OCI-LY3 (cell line): ENCODE data around the gene PLCH2.

Source experiments
- H2AFZ ChIP-seq: fragments of 200-600, 300-600 bp; shearing (Covaris generic); 2 replicates; pipeline ENCODE4 v1.6.0; 2014; ENCODE audit warnings: antibody characterized with exemption, low read depth, low read length
- H3K27ac ChIP-seq: fragments of 200-600, 300-600 bp; sonication (generic); 2 replicates; pipeline ENCODE4 v1.5.1; 2014; ENCODE audit warnings: mild to moderate bottlenecking, low read length, moderate library complexity, mixed read lengths
- H3K27me3 ChIP-seq: fragments of 200-600, 300-600 bp; sonication (generic); 2 replicates; pipeline ENCODE4 v1.6.1; 2014; ENCODE audit warnings: low read depth, low read length, mixed read lengths
- H3K36me3 ChIP-seq: fragments of 200-600, 300-600 bp; sonication (generic); replicated peaks from 2 replicates; pipeline ENCODE3; 2014; ENCODE audit warnings: low read depth, low read length, mixed read lengths
- H3K4me1 ChIP-seq: fragments of 300-600, 200-600 bp; sonication (generic); 2 replicates; pipeline ENCODE4 v1.6.1; 2014; ENCODE audit warnings: low read length, mixed read lengths
- H3K4me2 ChIP-seq: fragments of 200-600, 300-600 bp; sonication (generic); 2 replicates; pipeline ENCODE4 v1.6.1; 2014; ENCODE audit warnings: low read length, mixed read lengths
- H3K4me3 ChIP-seq: fragments of 300-600, 200-600 bp; sonication (generic); 2 replicates; pipeline ENCODE4 v1.5.1; 2014; ENCODE audit warnings: antibody characterized with exemption, mild to moderate bottlenecking, low read length, moderate library complexity
- H3K79me2 ChIP-seq: fragments of 300-600, 200-600 bp; shearing (Covaris generic); 2 replicates; pipeline ENCODE4 v1.6.1; 2014; ENCODE audit warnings: mild to moderate bottlenecking, low read length, mixed read lengths
- H3K9ac ChIP-seq: fragments of 300-600, 200-600 bp; shearing (Covaris generic); 2 replicates; pipeline ENCODE4 v1.6.0; 2014; ENCODE audit warnings: mild to moderate bottlenecking, low read length, moderate library complexity
- H3K9me3 ChIP-seq: fragments of 200-600, 300-600 bp; shearing (Covaris generic); 2 replicates; pipeline ENCODE4 v1.6.1; 2014; ENCODE audit warnings: low read length, mixed read lengths; ENCODE audit not compliant: insufficient read depth
- H4K20me1 ChIP-seq: fragments of 200-600, 300-600 bp; sonication (generic); 2 replicates; pipeline ENCODE4 v1.6.1; 2016; ENCODE audit warnings: low read length, mixed read lengths; ENCODE audit not compliant: insufficient read depth
- CTCF ChIP-seq: fragments of 200-600, 300-600 bp; sonication (generic); IDR thresholded peaks from 2 replicates; pipeline ENCODE4 v1.5.1; 2014; ENCODE audit warnings: antibody characterized with exemption, low read length, low read depth
- EZH2phosphoT487 ChIP-seq: fragments of 200-600 bp; shearing (Covaris generic); IDR thresholded peaks from 2 replicates; pipeline ENCODE4 v1.6.1; 2018; ENCODE audit warnings: antibody characterized with exemption, mixed run types, low read depth

Gene PLCH2

DNA sequence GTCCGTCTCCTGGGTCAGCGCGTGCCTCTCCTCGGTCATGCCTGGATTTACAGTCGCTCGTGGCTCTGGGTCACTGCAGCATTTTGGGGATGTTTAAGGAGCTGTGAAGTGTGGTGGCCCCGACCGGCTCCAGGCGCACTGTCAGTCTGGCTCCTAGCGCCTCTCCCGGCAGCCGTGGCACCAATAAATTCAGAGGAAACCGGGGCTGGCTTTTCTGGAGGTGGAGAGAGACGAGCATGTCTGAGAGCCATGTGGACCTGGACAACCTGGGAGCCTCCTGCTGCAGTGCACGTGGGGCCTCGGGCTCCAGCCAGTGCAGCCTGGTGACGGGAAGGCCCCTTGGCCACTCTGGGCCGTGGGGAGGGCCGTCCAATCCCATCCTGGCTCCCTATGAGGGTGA lies 17.1 kb downstream of the PLCH2 start:
- Histone ChIP-seq H3K27me3 (no peaks in the 10 kb centered on the region), H3K4me1 (no peaks in the 10 kb centered on the region), H3K9ac (no peak overlapping the region), H3K79me2 (no peaks in the 10 kb centered on the region), H3K36me3 (no peaks in the 10 kb centered on the region), H3K27ac (no peak overlapping the region), H4K20me1 (no peaks in the 10 kb centered on the region), H2AFZ (no peak overlapping the region), H3K9me3 (no peaks in the 10 kb centered on the region), H3K4me3 (no peak overlapping the region), H3K4me2 (no peak overlapping the region)
- TF ChIP-seq CTCF (no peak), EZH2phosphoT487 (no peak)

- H3K4me2 ChIP-seq = no peak overlapping the region
- no peaks in the 10 kb centered on the region for H3K9me3 ChIP-seq
- H3K36me3 ChIP-seq = no peaks in the 10 kb centered on the region
- H2AFZ ChIP-seq = no peak overlapping the region
- H3K27ac ChIP-seq = no peak overlapping the region
- no peaks in the 10 kb centered on the region for H3K4me1 ChIP-seq
- TF ChIP-seq CTCF (no peak), EZH2phosphoT487 (no peak)
- H3K9ac ChIP-seq = no peak overlapping the region
- no peaks in the 10 kb centered on the region for H3K79me2 ChIP-seq
- H4K20me1 ChIP-seq = no peaks in the 10 kb centered on the region
- no peaks in the 10 kb centered on the region for H3K27me3 ChIP-seq
- H3K4me3 ChIP-seq = no peak overlapping the region
These were observed 17.7 kb downstream of the PLCH2 start for GRCh38 chr1:2493691-2494322.

DNA sequence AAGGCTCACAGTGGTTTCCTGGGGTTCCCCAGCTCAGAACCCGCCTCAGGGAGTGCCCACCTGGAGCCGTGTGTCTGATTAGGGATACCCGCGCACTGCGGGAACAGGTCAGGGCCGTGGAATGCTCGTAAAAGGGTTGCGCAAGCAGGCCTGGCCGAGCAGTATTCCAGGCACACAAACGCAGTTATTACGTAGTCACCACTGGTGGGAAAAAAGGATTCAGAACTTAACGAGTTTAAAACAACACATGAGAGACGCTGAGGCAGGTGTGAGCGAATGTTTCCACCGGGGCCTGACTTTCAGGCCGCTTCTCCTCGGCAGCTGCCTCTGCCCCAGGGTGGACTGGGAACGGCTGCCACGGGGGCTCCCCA lies 18.2 kb downstream of the PLCH2 start:
- no peaks in the 10 kb centered on the region for H3K79me2 ChIP-seq
- no peak overlapping the region for H2AFZ ChIP-seq
- no peaks in the 10 kb centered on the region for H3K4me1 ChIP-seq
- no peak overlapping the region for H3K9ac ChIP-seq
- no peaks in the 10 kb centered on the region for H3K9me3 ChIP-seq
- H4K20me1 ChIP-seq = no peaks in the 10 kb centered on the region
- H3K27me3 ChIP-seq = no peaks in the 10 kb centered on the region
- no peak overlapping the region for H3K4me3 ChIP-seq
- H3K27ac ChIP-seq = no peak overlapping the region
- no peak for TF ChIP-seq EZH2phosphoT487
- TF ChIP-seq CTCF = no peak
- H3K36me3 ChIP-seq = no peaks in the 10 kb centered on the region
- no peak overlapping the region for H3K4me2 ChIP-seq

DNA sequence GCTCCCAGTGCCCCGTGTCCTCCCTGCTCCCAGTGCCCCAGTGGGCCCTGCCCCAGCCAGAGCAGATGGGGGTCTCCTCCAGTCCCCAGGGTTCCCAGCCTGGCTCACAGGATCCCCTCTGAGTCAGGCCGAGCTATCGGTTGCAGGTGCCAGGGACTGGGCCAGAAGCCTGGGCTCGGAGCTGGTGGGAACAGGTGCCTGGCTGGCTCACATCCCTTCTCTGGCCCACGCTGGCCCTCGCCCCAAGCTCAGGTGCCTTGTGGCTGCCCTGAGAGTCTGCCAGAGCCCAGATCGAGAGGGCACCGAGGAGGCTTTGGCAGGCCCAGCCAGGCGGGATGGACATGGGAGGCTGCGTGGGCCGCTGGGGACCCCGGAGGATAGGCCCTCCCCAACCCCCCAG lies 18.9 kb downstream of the PLCH2 start:
- Histone ChIP-seq H3K4me3 (no peak overlapping the region), H3K9me3 (no peaks in the 10 kb centered on the region), H3K4me2 (no peak overlapping the region), H2AFZ (no peak overlapping the region), H3K79me2 (no peaks in the 10 kb centered on the region), H4K20me1 (no peaks in the 10 kb centered on the region), H3K36me3 (no peaks in the 10 kb centered on the region), H3K9ac (no peak overlapping the region), H3K27ac (no peak overlapping the region), H3K4me1 (no peaks in the 10 kb centered on the region), H3K27me3 (no peaks in the 10 kb centered on the region)
- TF ChIP-seq EZH2phosphoT487 = no peak
- no peak for TF ChIP-seq CTCF
